Hepatocyte (in vitro differentiated cells): ENCODE data around the gene COMT.

Experiments
- EZH2 ChIP-seq: fragments of 200-600 bp; sonication (generic); IDR thresholded peaks from 2 replicates; pipeline ENCODE4 v1.6.1; 2016; ENCODE audit warnings: antibody characterized with exemption, mild to moderate bottlenecking, borderline replicate concordance
- EZH2phosphoT487 ChIP-seq: fragments of 200-600 bp; sonication (generic); IDR thresholded peaks from one replicate; pipeline ENCODE4 v1.6.1; 2018; ENCODE audit warnings: antibody characterized with exemption, mild to moderate bottlenecking, low read depth, moderate library complexity; ENCODE audit not compliant: unreplicated experiment, severe bottlenecking
- TF ChIP-seq, protein P1 (sequence below): fragments of 200-600 bp; sonication (generic); IDR thresholded peaks from 2 replicates; pipeline ENCODE4 v1.5.1; 2016; ENCODE audit warnings: antibody characterized with exemption, mild to moderate bottlenecking; ENCODE audit not compliant: poor library complexity

DNA sequence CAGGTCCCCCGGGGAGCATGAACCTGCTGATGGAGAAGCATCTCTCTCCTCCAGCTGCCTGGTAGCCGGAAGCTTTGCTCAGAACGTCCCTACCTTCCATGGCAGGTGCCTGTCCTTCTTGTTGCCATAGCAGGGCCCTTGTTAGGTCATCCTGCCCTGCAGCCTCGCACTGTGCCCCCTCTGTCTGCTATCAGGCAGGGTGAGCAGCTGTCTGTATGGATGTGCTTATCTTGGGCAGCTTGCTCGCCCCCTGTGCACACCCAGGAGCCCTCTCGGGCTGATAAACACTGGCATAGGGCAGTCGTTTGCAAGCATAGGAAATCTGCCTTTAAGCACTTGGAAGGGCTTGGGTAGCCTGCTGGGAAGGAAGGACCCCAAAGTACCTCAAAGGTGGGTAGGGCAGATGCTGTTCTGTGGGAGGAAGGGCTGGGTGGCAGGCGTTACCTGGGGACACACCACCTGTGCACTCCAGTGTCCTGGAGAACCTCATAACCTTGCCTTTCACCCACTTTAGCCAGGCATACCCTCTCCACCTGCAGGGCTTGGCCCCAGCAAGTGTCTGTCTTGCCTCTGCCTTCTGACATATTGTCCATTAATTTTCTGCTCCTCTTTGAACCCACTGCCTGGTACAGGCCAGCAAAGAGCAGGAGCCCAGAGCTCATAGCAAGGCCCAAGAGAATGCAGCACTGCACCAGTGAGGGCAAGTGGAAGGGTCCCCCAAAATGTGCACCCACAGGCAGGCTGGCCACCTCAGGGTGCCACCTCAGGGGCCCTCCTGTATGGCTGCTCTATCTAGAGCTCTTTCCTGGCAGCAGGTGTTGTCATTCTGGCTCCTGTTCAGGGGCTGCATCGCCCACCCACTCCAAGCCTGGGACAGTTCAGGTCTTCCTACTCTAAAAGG lies 8.0 kb upstream of the COMT start:
- TF ChIP-seq, protein P1, sequence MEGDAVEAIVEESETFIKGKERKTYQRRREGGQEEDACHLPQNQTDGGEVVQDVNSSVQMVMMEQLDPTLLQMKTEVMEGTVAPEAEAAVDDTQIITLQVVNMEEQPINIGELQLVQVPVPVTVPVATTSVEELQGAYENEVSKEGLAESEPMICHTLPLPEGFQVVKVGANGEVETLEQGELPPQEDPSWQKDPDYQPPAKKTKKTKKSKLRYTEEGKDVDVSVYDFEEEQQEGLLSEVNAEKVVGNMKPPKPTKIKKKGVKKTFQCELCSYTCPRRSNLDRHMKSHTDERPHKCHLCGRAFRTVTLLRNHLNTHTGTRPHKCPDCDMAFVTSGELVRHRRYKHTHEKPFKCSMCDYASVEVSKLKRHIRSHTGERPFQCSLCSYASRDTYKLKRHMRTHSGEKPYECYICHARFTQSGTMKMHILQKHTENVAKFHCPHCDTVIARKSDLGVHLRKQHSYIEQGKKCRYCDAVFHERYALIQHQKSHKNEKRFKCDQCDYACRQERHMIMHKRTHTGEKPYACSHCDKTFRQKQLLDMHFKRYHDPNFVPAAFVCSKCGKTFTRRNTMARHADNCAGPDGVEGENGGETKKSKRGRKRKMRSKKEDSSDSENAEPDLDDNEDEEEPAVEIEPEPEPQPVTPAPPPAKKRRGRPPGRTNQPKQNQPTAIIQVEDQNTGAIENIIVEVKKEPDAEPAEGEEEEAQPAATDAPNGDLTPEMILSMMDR: no peak
- no peak for TF ChIP-seq EZH2phosphoT487
- no peak for TF ChIP-seq EZH2
